ENCODE data around the gene FAM162A. TPM values are rescaled to one million over a fixed set of nuclear protein-coding genes. Genes with fewer than 3 reads are reported as not detected.
"Not testable (repeated sequence)": the region's sequence is repeated elsewhere in the genome, so short reads cannot be mapped to it uniquely, and the experiment has no call there.

Gene FAM162A
- total RNA-seq, 2 experiments from 2014 or later: 111 to 112 TPM

GRCh38 chr3:122435950-122436349 is 52.0 kb downstream of the FAM162A start:
- CTCF ChIA-PET: no interaction called here
- H3K27ac Mint-ChIP-seq: no peak overlapping the region
- no peak for DNase-seq
- intact Hi-C loops (cut with micrococcal nuclease): no loop called here
- no peaks in the 10 kb centered on the region for H3K4me1 Mint-ChIP-seq (ENCODE audit: low read depth)
- H3K27me3 Mint-ChIP-seq (ENCODE audit: low read depth): no peaks in the 10 kb centered on the region
- H3K4me3 Mint-ChIP-seq: no peak overlapping the region
- peaks cover 5% of the 10 kb centered on the region for H3K9me3 Mint-ChIP-seq
- peaks cover 65% of the 10 kb centered on the region for H3K36me3 Mint-ChIP-seq (ENCODE audit: low read depth)

GRCh38 chr3:122443090-122443489 is 59.1 kb downstream of the FAM162A start:
- Mint-ChIP-seq H3K4me1 (ENCODE audit: low read depth) (no peaks in the 10 kb centered on the region), H3K27me3 (ENCODE audit: low read depth) (no peaks in the 10 kb centered on the region), H3K9me3 (peaks cover 6% of the 10 kb centered on the region), H3K4me3 (no peak overlapping the region), H3K36me3 (ENCODE audit: low read depth) (peaks cover 72% of the 10 kb centered on the region), H3K27ac (no peak overlapping the region)
- DNase-seq: no peak
- CTCF ChIA-PET: interaction anchor here (0.7 to 1.1 kb wide), 2 partner anchors 61 to 226 kb away, joined by 3 to 4 read pairs; partner anchors contain the start of gene MIX23
- intact Hi-C loops (cut with micrococcal nuclease): no loop called here

- intact Hi-C loops (cut with micrococcal nuclease); H3K27me3 Mint-ChIP-seq (ENCODE audit: low read depth); H3K9me3 Mint-ChIP-seq: not testable (repeated sequence)
These were observed 59.9 kb downstream of the FAM162A start for GRCh38 chr3:122443762-122444490.

GRCh38 chr3:122444491-122444887 is 60.5 kb downstream of the FAM162A start:
- CTCF ChIA-PET, H3K4me3 Mint-ChIP-seq: not testable (repeated sequence)
- H3K36me3 Mint-ChIP-seq (ENCODE audit: low read depth): peaks cover 78% of the 10 kb centered on the region

More at GRCh38 chr3:122443762-122444490, 59.9 kb downstream of the FAM162A start:
- H3K36me3 Mint-ChIP-seq (ENCODE audit: low read depth): peaks cover 72% of the 10 kb centered on the region
- DNase-seq; H3K4me1 Mint-ChIP-seq (ENCODE audit: low read depth); H3K27ac Mint-ChIP-seq; H3K4me3 Mint-ChIP-seq; CTCF ChIA-PET: not testable (repeated sequence)

DNA sequence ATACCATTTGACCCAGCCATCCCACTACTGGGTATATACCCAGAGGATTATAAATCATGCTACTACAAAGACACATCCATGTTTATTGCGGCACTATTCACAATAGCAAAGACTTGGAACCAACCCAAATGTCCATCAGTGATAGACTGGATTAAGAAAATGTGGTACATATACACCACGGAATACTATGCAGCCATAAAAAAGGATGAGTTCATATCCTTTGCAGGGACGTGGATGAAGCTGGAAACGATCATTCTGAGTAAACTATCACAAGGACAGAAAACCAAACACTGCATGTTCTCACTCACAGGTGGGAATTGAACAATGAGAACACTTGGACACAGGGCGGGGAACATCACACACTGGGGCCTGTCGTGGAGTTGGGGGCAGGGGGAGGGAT is 64.2 kb downstream of the FAM162A start:
- DNase-seq; H3K9me3 Mint-ChIP-seq; intact Hi-C loops (cut with micrococcal nuclease); H3K27ac Mint-ChIP-seq; CTCF ChIA-PET; H3K27me3 Mint-ChIP-seq (ENCODE audit: low read depth); H3K4me3 Mint-ChIP-seq; H3K4me1 Mint-ChIP-seq (ENCODE audit: low read depth): not testable (repeated sequence)
- peaks cover 68% of the 10 kb centered on the region for H3K36me3 Mint-ChIP-seq (ENCODE audit: low read depth)

More at GRCh38 chr3:122444491-122444887, 60.5 kb downstream of the FAM162A start:
- H3K9me3 Mint-ChIP-seq; DNase-seq; H3K4me1 Mint-ChIP-seq (ENCODE audit: low read depth); H3K27ac Mint-ChIP-seq; intact Hi-C loops (cut with micrococcal nuclease); H3K27me3 Mint-ChIP-seq (ENCODE audit: low read depth): not testable (repeated sequence)

DNA sequence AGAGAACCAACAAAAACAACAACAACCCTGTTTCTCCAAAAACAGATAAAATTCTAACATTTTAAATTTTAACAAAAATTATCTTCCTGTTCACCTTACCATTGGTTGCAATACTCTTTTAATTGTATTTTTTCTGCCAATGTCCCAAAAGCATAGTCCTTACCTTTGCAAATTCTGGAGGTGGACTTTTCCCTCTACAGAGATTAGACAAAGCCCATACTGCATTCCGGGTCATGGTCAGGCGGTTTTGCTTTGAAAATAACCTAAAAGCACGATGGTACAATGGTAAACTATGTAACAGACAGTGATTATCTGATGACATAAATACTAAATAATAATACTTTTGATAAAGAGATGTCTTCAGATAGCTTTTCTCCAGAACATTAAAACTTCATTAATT is 67.4 kb downstream of the FAM162A start:
- Mint-ChIP-seq H3K4me1 (ENCODE audit: low read depth) (no peaks in the 10 kb centered on the region), H3K36me3 (ENCODE audit: low read depth) (peaks cover 45% of the 10 kb centered on the region), H3K27ac (no peak overlapping the region), H3K27me3 (ENCODE audit: low read depth) (no peaks in the 10 kb centered on the region), H3K9me3 (peaks cover 2% of the 10 kb centered on the region), H3K4me3 (no peak overlapping the region)
- DNase-seq: no peak
- intact Hi-C loops (cut with micrococcal nuclease): no loop called here
- CTCF ChIA-PET: no interaction called here

DNA sequence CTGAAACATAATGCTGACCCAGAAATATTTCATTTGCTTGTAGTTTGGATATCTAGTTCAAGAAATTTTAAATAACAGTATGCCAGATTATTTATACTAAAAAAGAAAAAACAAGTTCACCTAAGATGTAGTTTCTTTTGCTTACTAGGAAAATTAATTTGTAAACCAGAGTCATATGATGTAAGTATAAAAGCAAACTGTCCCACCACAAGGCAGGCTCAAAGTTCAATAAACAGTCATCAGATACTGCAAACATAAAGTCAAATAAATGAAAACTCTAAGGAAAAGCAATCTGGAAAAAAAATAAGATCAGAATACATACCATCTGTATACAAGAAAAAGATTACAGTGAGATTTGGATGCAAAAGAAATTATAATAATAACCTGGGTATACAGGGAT is 72.1 kb downstream of the FAM162A start:
- Mint-ChIP-seq H3K4me3 (no peak overlapping the region), H3K4me1 (ENCODE audit: low read depth) (no peaks in the 10 kb centered on the region), H3K9me3 (no peaks in the 10 kb centered on the region), H3K27me3 (ENCODE audit: low read depth) (no peaks in the 10 kb centered on the region), H3K27ac (no peak overlapping the region), H3K36me3 (ENCODE audit: low read depth) (peaks cover 21% of the 10 kb centered on the region)
- no peak for DNase-seq
- intact Hi-C loops (cut with micrococcal nuclease): no loop called here
- CTCF ChIA-PET: interaction anchor here (1.0 kb wide), 1 partner anchor 63 kb away, joined by 3 read pairs; no protein-coding TSS in a partner anchor

- H3K27me3 Mint-ChIP-seq (ENCODE audit: low read depth): no peaks in the 10 kb centered on the region
- no peak overlapping the region for H3K27ac Mint-ChIP-seq
- DNase-seq: no peak
- H3K9me3 Mint-ChIP-seq: no peaks in the 10 kb centered on the region
- CTCF ChIA-PET: interaction anchor here (1.0 to 3.3 kb wide), 4 partner anchors 66 to 221 kb away, joined by 3 to 20 read pairs (median 4); no protein-coding TSS in a partner anchor
- H3K36me3 Mint-ChIP-seq (ENCODE audit: low read depth): peaks cover 31% of the 10 kb centered on the region
- intact Hi-C loops (cut with micrococcal nuclease): loop anchor here (2.0 kb wide), 3 partner anchors 57 to 103 kb away; partner anchors contain the start of gene KPNA1
- peaks cover 8% of the 10 kb centered on the region for H3K4me1 Mint-ChIP-seq (ENCODE audit: low read depth)
- H3K4me3 Mint-ChIP-seq: no peak overlapping the region
These were observed 73.7 kb downstream of the FAM162A start for GRCh38 chr3:122457706-122458105.

DNA sequence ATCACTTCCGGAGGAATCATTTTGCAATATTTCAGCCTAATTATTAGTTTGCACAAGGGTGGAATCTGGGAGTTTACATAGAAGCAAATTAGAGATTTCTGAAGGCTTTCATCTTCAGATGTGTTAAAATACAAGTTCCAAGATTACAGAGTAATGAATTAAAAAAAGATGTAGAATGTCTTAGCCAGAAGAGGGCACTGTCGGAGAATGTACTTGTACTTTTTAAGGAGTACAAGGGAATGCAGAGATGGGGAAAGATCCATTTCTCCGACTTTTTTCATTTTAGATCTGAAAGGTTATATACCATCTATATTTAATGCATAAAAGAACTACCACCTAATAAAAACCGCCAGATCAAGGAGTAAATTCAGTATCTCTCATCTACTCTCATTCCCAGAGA is 75.0 kb downstream of the FAM162A start:
- CTCF ChIA-PET: interaction anchor here (0.7 to 3.3 kb wide), 7 partner anchors 9 to 864 kb away, joined by 3 to 20 read pairs (median 3); no protein-coding TSS in a partner anchor
- H3K36me3 Mint-ChIP-seq (ENCODE audit: low read depth): peaks cover 35% of the 10 kb centered on the region
- no peak overlapping the region for H3K27ac Mint-ChIP-seq
- H3K27me3 Mint-ChIP-seq (ENCODE audit: low read depth): no peaks in the 10 kb centered on the region
- no peak overlapping the region for H3K4me3 Mint-ChIP-seq
- peaks cover 8% of the 10 kb centered on the region for H3K4me1 Mint-ChIP-seq (ENCODE audit: low read depth)
- no peaks in the 10 kb centered on the region for H3K9me3 Mint-ChIP-seq
- intact Hi-C loops (cut with micrococcal nuclease): loop anchor here (1.0 to 2.0 kb wide), 4 partner anchors 56 to 220 kb away; partner anchors contain the start of gene KPNA1
- no peak for DNase-seq

DNA sequence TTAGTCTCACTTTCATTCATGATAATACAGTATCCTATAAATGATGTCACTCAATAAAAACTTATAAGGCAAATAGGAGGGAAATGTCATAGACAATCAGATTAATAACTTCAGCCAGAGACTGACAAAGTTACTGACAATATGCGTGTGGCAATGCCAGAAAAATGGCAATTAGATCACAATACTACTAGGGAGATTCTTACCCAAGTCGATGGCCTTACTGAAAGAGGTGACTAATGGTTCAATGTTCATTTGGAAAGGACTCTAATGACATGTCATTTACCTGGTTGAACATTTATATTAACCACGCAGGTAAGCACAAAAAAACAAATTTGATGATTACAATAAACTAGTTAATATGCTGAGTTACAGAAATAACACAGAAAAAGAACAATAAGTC is 77.8 kb downstream of the FAM162A start:
- Mint-ChIP-seq H3K9me3 (no peaks in the 10 kb centered on the region), H3K4me1 (ENCODE audit: low read depth) (peaks cover 12% of the 10 kb centered on the region), H3K27me3 (ENCODE audit: low read depth) (no peaks in the 10 kb centered on the region), H3K27ac (no peak overlapping the region), H3K4me3 (no peak overlapping the region), H3K36me3 (ENCODE audit: low read depth) (peaks cover 30% of the 10 kb centered on the region)
- intact Hi-C loops (cut with micrococcal nuclease): no loop called here
- CTCF ChIA-PET: no interaction called here
- DNase-seq: no peak

Other genes starting within 250 kb of the FAM162A start
- gene CASR, start 200.5 kb upstream of the FAM162A start, total RNA-seq: not detected
- not detected for gene CSTA, start 58.9 kb upstream of the FAM162A start, total RNA-seq
- gene MIX23, start 951 bp upstream of the FAM162A start, total RNA-seq: 10 to 100 TPM; 90.5 to 96.1 TPM
- gene WDR5B, start 31.9 kb downstream of the FAM162A start, total RNA-seq: 1 to 10 TPM; 2.3 to 2.9 TPM
- gene KPNA1, start 130.8 kb downstream of the FAM162A start, total RNA-seq: 10 to 100 TPM; 45.6 to 45.8 TPM
- 10 to 100 TPM; 20.4 to 21.1 TPM for gene PARP9, start 180.1 kb downstream of the FAM162A start, total RNA-seq
- gene DTX3L, start 180.2 kb downstream of the FAM162A start, total RNA-seq: 10 to 100 TPM; 22.3 to 24.5 TPM
- gene PARP15, start 193.5 kb downstream of the FAM162A start, total RNA-seq: 1 to 10 TPM; 3.6 to 5.1 TPM

All from activated naive CD4-positive, alpha-beta T cell treated with anti-CD3 and anti-CD28 coated beads for 36 hours (primary cell).